PC-9 (cell line): ENCODE measurements around the gene NEDD4. TPM values are rescaled to one million over a fixed set of nuclear protein-coding genes. Genes with fewer than 3 reads are reported as not detected.

Experiments used
- BruUV-seq: library from RNA; stranded (reverse); fragments of 400-500 nt; replicated peaks from 2 replicates; lab custom pipeline; 2021; lab: Mats Ljungman, UMichigan
- CTCF ChIA-PET: fragments of 300-600 bp; sonication (Branson Sonifier 250); formaldehyde crosslinking; loops from one replicate; lab custom pipeline; 2022; ENCODE audit warnings: antibody characterized with exemption; lab: Charles Lee
- POLR2A ChIA-PET: fragments of 300-600 bp; sonication (Branson Sonifier 250); formaldehyde crosslinking; loops from one replicate; lab custom pipeline; 2022; ENCODE audit warnings: antibody characterized with exemption; ENCODE audit not compliant: unreplicated experiment; lab: Charles Lee
- DNase-seq, 2 experiments: peaks; one replicate each; pipeline versions ENCODE4 v3.0.0 to v3.0.0-alpha.2; 2015 to 2022; ENCODE audit warnings: mixed read lengths in 1 of 2
- H2AFZ ChIP-seq: fragments of 200-600 bp; sonication (generic); 2 replicates; pipeline ENCODE4 v1.8.1; 2017; ENCODE audit warnings: antibody characterized with exemption
- H3F3A ChIP-seq: fragments of 200-600 bp; sonication (generic); 2 replicates; pipeline ENCODE4 v1.8.1; 2017; ENCODE audit warnings: antibody characterized with exemption, mild to moderate bottlenecking, low read depth; ENCODE audit not compliant: insufficient read depth
- H3K27ac ChIP-seq: fragments of 200-600 bp; sonication (generic); 2 replicates; pipeline ENCODE4 v1.6.1; 2016; ENCODE audit warnings: mixed run types
- H3K27me3 ChIP-seq: fragments of 200-600 bp; sonication (generic); 2 replicates; pipeline ENCODE4 v1.6.1; 2016; ENCODE audit warnings: low read depth, mixed run types; ENCODE audit not compliant: insufficient read depth
- H3K36me3 ChIP-seq: fragments of 200-600 bp; sonication (generic); 2 replicates; pipeline ENCODE4 v1.6.1; 2016; ENCODE audit warnings: low read depth, mixed run types
- H3K4me1 ChIP-seq: fragments of 200-600 bp; sonication (generic); replicated peaks from 2 replicates; pipeline ENCODE4 v1.6.1; 2016; ENCODE audit warnings: mixed run types; ENCODE audit not compliant: insufficient read depth
- H3K4me2 ChIP-seq: fragments of 200-600 bp; sonication (generic); 2 replicates; pipeline ENCODE4 v1.6.1; 2017; ENCODE audit warnings: mixed run types
- H3K4me3 ChIP-seq: fragments of 200-600 bp; sonication (generic); 2 replicates; pipeline ENCODE4 v1.6.1; 2016; ENCODE audit warnings: mixed run types
- H3K79me2 ChIP-seq: fragments of 200-600 bp; sonication (generic); 2 replicates; pipeline ENCODE4 v1.6.1; 2017; ENCODE audit warnings: low read depth, mixed run types
- H3K9me2 ChIP-seq: fragments of 200-600 bp; sonication (generic); 2 replicates; pipeline ENCODE4 v1.8.1; 2017; ENCODE audit warnings: mild to moderate bottlenecking; ENCODE audit not compliant: insufficient read depth
- H3K9me3 ChIP-seq: fragments of 200-600 bp; sonication (generic); 2 replicates; pipeline ENCODE4 v1.8.1; 2016; ENCODE audit warnings: low read depth; ENCODE audit not compliant: insufficient read depth
- H4K20me1 ChIP-seq: fragments of 200-600 bp; sonication (generic); 2 replicates; pipeline ENCODE4 v1.8.1; 2017; ENCODE audit not compliant: insufficient read depth
- CTCF ChIP-seq: fragments of 200-600 bp; sonication (generic); conservative IDR thresholded peaks from 2 replicates; pipeline ENCODE4 v1.6.1; 2017; ENCODE audit warnings: mixed run types, antibody characterized with exemption, mild to moderate bottlenecking, moderate library complexity
- EZH2 ChIP-seq: fragments of 200-600 bp; sonication (generic); IDR thresholded peaks from 2 replicates; pipeline ENCODE4 v1.8.0; 2017; ENCODE audit warnings: antibody characterized with exemption, low read depth
- intact Hi-C: fragments of 100-400 bp; cut with micrococcal nuclease; formaldehyde crosslinking; loops from one replicate; pipeline ENCODE4 v1.10.0; 2022; ENCODE audit not compliant: unreplicated experiment
- total RNA-seq: library from RNA; stranded (reverse); gene quantifications from 2 replicates; pipeline ENCODE4 v1.2.3, GENCODE V29; 2021

NEDD4 gene
- total RNA-seq, 1 experiment from 2014 or later, result 24.5 TPM

DNA sequence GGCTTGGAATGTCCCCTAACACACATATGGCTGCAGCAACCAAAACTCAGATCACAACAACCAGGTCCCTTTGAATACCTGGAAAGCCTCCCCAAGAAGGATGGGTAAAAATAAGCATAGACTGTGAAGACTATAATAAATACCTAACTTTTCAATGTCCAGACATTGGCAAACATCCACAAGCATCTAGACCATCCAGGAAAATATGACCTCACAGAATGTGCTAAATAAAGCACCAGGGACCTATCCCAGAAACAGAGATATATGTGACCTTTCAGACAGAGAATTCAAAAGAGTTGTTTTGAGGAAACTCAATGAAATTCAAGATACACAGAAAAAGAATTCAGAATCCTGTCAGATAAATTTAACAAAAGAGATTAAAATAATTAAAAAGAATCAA, 109.2 kb downstream of the NEDD4 start:
- intact Hi-C loops, result no loop called here
- Histone ChIP-seq H3K4me2 (no peak overlapping the region), H3K27ac (no peak overlapping the region), H3K9me2 (no peaks in the 10 kb centered on the region), H3K4me1 (no peaks in the 10 kb centered on the region), H2AFZ (no peak overlapping the region), H3K79me2 (no peaks in the 10 kb centered on the region), H3K4me3 (no peak overlapping the region), H3K36me3 (no peaks in the 10 kb centered on the region), H3K27me3 (no peaks in the 10 kb centered on the region), H3F3A (no peaks in the 10 kb centered on the region), H3K9me3 (no peaks in the 10 kb centered on the region), H4K20me1 (no peaks in the 10 kb centered on the region)
- no TSS peak for BruUV-seq
- TF ChIP-seq EZH2, result no peak
- TF ChIP-seq CTCF, result no peak
- ChIA-PET CTCF (no interaction called here), POLR2A (no interaction called here)
- DNase-seq, result no peak

DNA sequence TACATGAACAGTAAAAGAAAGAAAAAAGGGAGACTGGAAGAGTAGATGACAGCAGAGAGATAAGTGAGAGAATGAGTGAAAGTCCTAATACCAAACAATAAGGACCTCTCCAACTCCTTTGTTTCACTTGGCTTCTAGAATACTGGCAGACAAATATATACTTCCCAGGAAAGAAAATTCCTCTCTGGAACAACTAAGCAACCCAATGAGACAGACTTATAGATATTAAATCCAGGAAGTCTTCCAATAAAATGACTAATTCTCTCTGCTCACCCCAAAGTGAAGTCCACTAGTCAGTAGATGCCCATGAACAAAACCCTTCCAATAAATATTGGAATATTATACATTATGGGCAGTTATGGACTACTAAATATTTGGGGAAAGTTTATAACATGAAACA, 114.2 kb downstream of the NEDD4 start:
- POLR2A ChIA-PET, result no interaction called here
- Histone ChIP-seq H3K36me3 (no peaks in the 10 kb centered on the region), H3K9me3 (no peaks in the 10 kb centered on the region), H3K27me3 (no peaks in the 10 kb centered on the region), H3K79me2 (no peaks in the 10 kb centered on the region), H3F3A (no peaks in the 10 kb centered on the region), H3K9me2 (no peaks in the 10 kb centered on the region), H3K4me1 (no peaks in the 10 kb centered on the region), H3K4me3 (no peak overlapping the region), H3K27ac (no peak overlapping the region), H3K4me2 (no peak overlapping the region), H2AFZ (no peak overlapping the region), H4K20me1 (no peaks in the 10 kb centered on the region)
- no peak for DNase-seq
- no TSS peak for BruUV-seq
- TF ChIP-seq CTCF, result no peak
- no peak for TF ChIP-seq EZH2
- intact Hi-C loops, result no loop called here
- CTCF ChIA-PET, result no interaction called here

DNA sequence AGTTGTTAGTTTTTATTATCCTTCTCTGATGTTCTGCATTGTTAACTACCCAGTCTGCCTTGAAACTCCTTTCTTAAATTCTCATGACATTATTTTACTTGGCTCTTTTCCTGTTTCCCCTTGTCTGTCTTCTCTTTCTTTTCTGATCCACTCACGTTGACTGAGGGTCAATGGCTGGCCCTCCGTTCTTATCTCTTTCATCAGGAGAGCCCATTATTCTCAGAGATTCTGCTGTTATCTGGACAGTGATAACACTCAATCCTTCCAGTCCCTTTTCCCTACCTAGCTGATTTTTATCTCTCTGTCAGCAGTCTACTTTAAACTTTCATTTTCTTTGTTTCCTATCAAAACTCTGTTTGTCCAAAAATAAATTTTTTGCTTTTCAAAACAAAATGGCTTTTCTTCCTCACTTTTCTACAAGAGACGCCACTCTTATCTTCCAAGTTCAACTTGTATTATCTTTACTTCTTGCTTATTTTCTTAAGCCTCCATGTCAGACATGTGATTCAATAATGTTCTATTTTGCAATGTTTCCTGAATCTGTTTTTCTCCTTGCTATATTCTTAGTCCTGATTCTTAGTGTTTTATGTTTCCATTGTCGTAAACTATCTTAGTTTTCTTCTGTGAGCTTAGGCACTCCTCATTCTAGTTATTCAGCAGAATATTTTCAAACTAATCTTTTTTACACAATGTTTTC, 120.2 kb downstream of the NEDD4 start:
- TF ChIP-seq EZH2, result no peak
- TF ChIP-seq CTCF, result no peak
- no TSS peak for BruUV-seq
- Histone ChIP-seq H3K79me2 (no peaks in the 10 kb centered on the region), H3K9me2 (no peaks in the 10 kb centered on the region), H3K4me1 (no peaks in the 10 kb centered on the region), H3K4me2 (no peak overlapping the region), H4K20me1 (no peaks in the 10 kb centered on the region), H3K9me3 (no peaks in the 10 kb centered on the region), H3K36me3 (no peaks in the 10 kb centered on the region), H3K27me3 (no peaks in the 10 kb centered on the region), H2AFZ (no peak overlapping the region), H3F3A (no peaks in the 10 kb centered on the region), H3K27ac (no peak overlapping the region), H3K4me3 (no peak overlapping the region)
- intact Hi-C loops, result no loop called here
- ChIA-PET CTCF (no interaction called here), POLR2A (no interaction called here)
- no peak for DNase-seq
